RPMI7951 (cell line): Measurements from ENCODE around the gene TCERG1. TPM values are rescaled to one million over a fixed set of nuclear protein-coding genes. Genes with fewer than 3 reads are reported as not detected.
A peak's percentile ranks its signal among the peaks of the same experiment; 100 is the strongest.

ENCODE experiments used
- DNase-seq: peaks from one replicate; pipeline ENCODE4 v3.0.0-alpha.2; 2012; ENCODE audit warnings: low read depth
- total RNA-seq: library from RNA; depleted of rRNA; stranded (reverse); fragments of >200 nt; shearing (Covaris generic); gene quantifications from 2 replicates; pipeline ENCODE4 v1.2.3, GENCODE V29; 2014; rRNA removed

The TCERG1 gene
- total RNA-seq: 29.2 and 33.9 TPM in 2 replicates

GRCh38 chr5:146446861-146447733 lies at the start of gene TCERG1:
Gene TCERG1 (plus strand): TSS chr5:146447333. CDS start chr5:146447350, 17 bp downstream.
- DNase-seq: peak; percentile 100

GRCh38 chr5:146398826-146399225 lies 48.3 kb upstream of the TCERG1 start:
- DNase-seq: no peak

- no peak for DNase-seq
Measured at GRCh38 chr5:146399481-146399880, 47.7 kb upstream of the TCERG1 start.

GRCh38 chr5:146400201-146400600 lies 46.9 kb upstream of the TCERG1 start:
- no peak for DNase-seq

GRCh38 chr5:146401021-146401420 lies 46.1 kb upstream of the TCERG1 start:
- no peak for DNase-seq

GRCh38 chr5:146402949-146403348 lies 44.2 kb upstream of the TCERG1 start:
- no peak for DNase-seq

GRCh38 chr5:146409054-146409671 lies 38.0 kb upstream of the TCERG1 start:
- peak; percentile 79 for DNase-seq

- DNase-seq: no peak
Measured at GRCh38 chr5:146410272-146410671, 36.9 kb upstream of the TCERG1 start.

- DNase-seq: no peak
Measured at GRCh38 chr5:146419696-146420095, 27.4 kb upstream of the TCERG1 start.

- DNase-seq: no peak
Measured at GRCh38 chr5:146425023-146425422, 22.1 kb upstream of the TCERG1 start.

GRCh38 chr5:146426305-146426704 lies 20.8 kb upstream of the TCERG1 start:
- DNase-seq: no peak

GRCh38 chr5:146426853-146427618 lies 20.1 kb upstream of the TCERG1 start:
- peak; percentile 46 for DNase-seq

- DNase-seq: no peak
Measured at GRCh38 chr5:146427619-146427997, 19.5 kb upstream of the TCERG1 start.

- DNase-seq: no peak
Measured at GRCh38 chr5:146428658-146429057, 18.5 kb upstream of the TCERG1 start.

- no peak for DNase-seq
Measured at GRCh38 chr5:146440353-146440752, 6.8 kb upstream of the TCERG1 start.

- peak; percentile 39 for DNase-seq
Measured at GRCh38 chr5:146440870-146441495, 6.2 kb upstream of the TCERG1 start.

- peak; percentile 16 for DNase-seq
Measured at GRCh38 chr5:146441896-146442295, 5.2 kb upstream of the TCERG1 start.

GRCh38 chr5:146447734-146448380 lies 724 bp downstream of the TCERG1 start:
- peak; percentile 21 for DNase-seq

GRCh38 chr5:146448783-146449519 lies 1.8 kb downstream of the TCERG1 start:
- no peak for DNase-seq

GRCh38 chr5:146450002-146450401 lies 2.9 kb downstream of the TCERG1 start:
- no peak for DNase-seq

GRCh38 chr5:146451411-146451810 lies 4.3 kb downstream of the TCERG1 start:
- no peak for DNase-seq
